HL-60/S4 treated with retinoic acid at 250 ng/mL for 4 days and 3 days (cell line): ENCODE measurements around the gene TERB1.

Experiments used
- in situ Hi-C: fragments of 300-500 bp; cut with MboI; formaldehyde crosslinking; loops from 2 replicates; pipeline ENCODE4 v1.7.0; 2022; ENCODE audit warnings: low sequenced_read_pairs

The TERB1 gene, protein sequence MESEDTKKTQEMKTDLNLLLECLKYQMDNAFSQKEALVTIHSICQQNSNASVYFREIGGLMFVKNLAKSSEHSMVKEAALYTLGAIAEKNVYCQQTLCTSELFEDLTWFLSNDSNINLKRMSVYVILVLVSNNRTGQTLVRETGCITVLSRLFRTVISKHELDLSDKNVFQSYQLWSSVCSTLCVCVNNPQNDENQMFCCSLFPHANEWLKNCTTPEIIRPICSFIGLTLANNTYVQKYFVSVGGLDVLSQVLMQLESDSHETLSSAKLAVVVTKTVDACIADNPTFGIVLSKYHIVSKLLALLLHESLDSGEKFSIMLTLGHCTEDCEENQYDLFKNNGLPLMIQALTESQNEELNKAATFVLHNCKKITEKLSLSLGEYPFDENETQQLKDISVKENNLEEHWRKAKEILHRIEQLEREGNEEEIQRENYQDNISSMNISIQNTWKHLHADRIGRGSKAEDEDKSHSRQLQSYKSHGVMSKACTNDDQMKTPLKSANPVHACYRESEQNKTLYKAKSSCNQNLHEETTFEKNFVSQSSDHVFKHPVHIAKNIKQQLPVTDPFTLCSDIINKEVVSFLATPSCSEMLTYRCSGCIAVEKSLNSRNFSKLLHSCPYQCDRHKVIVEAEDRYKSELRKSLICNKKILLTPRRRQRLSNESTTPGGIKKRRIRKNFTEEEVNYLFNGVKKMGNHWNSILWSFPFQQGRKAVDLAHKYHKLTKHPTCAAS

GRCh38 chr16:66801320-66802105 lies at the start of gene TERB1:
Gene TERB1, minus strand, starts transcription at chr16:66801584. Its CDS starts 4,786 bp downstream, at chr16:66796798.
- in situ Hi-C loops: no loop called here

DNA sequence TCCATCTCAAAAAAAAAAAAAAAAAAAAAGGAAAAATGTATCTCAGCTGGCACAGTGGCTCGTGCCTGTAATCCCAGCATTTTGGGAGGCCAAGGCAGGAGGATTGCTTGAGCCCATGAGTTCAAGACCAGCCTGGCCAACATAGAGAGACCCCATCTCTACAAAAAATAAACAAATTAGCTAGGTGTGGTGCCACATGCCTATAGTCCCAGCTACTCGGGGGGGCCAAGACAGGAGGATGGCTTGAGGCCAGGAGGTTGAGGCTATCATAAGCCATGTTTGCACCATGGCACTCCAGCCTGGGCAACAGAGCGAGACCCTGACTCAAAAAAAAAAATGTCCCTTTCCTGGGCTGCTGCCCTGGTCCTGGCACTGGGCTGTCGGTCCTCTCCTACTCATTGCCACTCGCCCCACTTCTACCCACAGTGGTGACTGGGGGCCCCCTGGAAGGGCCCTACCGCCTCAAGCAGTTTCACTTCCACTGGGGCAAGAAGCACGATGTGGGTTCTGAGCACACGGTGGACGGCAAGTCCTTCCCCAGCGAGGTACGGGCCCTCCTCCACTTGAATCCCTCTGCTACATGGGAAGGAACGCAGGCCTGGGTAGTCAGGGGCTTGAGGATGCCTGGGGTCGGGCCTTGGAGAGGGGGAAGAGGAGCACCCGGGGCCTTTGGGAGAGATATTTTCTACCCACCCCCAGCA lies 48.9 kb upstream of the TERB1 start:
- in situ Hi-C loops: no loop called here

GRCh38 chr16:66849549-66849948 lies 48.2 kb upstream of the TERB1 start:
- in situ Hi-C loops: no loop called here

- in situ Hi-C loops: no loop called here
Observed at GRCh38 chr16:66849021-66849420, 47.6 kb upstream of the TERB1 start.

DNA sequence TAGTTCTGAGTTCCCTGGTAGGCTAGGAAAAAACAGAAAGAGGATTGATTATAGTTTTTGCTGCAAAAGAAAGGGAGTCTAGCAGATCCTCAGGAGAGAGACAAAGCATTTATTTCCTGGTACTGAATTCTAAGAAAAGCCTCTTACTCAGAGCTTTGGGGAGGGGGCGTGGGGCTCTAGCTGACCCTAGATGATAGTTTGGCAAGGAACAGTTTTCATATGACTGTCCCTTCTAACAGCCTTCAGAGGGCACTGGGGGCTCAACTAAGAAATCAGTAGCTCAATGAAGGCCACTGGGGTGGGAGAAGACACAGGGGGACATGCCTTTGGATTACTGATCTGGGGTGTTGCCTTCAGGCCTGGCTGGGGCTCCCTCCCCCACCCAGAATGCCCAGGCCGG lies 46.8 kb upstream of the TERB1 start:
- in situ Hi-C loops: no loop called here

DNA sequence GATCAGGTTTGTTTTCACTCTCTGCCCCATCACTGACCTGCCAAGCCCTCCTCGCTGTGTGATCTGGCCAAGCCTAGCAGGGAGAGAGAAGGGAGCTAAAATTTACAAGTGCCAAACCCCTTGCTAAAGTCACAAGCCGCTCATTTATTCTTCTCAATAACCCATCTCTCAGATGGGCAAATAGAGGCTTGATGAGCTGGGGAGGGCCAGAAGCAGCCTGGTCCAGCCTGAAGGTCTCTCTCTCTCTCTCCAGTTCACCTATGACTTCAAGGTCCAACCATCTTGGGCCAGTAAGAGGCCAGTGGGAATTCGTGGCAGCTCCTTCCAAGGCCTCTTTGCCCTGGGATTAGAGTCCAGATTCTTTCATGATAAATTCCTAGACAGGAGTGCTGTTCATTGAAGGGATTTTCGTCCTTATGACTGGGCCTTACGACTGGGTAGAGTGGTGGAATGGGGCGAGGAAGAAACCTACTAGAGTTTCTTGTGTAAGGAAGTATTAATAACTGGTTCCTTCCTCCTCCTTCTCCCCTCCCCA lies 46.2 kb upstream of the TERB1 start:
- in situ Hi-C loops: no loop called here

DNA sequence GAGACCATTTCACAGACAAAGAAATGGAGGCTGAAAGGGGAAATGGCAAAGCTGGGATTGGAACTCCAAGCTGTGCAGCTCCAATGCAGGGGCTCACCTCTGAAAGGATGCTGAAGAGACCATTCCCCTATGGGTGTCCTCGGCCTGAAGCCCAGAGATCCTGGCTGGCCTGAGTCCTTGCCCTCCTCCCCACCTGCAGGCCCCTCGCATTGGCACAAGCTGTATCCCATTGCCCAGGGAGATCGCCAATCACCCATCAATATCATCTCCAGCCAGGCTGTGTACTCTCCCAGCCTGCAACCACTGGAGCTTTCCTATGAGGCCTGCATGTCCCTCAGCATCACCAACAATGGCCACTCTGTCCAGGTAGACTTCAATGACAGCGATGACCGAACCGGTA lies 45.4 kb upstream of the TERB1 start:
- in situ Hi-C loops: no loop called here

- in situ Hi-C loops: no loop called here
Observed at GRCh38 chr16:66846266-66846665, 44.9 kb upstream of the TERB1 start.

GRCh38 chr16:66845791-66846221 lies 44.4 kb upstream of the TERB1 start:
- in situ Hi-C loops: no loop called here

DNA sequence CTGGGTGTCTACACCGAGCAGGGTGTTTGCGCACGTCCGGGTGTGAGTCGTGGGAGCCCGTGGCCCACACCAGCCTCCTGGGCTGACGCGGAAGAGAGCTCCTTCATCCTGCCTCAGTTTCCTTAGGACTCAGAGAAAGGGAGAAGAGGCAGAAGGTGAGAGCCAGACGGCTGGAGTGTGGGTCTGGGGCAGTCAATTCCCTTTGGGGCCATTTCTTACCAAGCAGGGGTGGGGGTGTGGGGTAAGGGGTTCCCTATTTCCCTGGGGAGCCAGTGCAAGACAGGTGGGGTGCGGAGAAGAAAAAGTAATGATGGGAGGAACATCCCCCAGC lies 43.7 kb upstream of the TERB1 start:
- in situ Hi-C loops: no loop called here

- in situ Hi-C loops: no loop called here
Observed at GRCh38 chr16:66844342-66845079, 43.1 kb upstream of the TERB1 start, which contains the start of gene CA7. Gene CA7, plus strand, starts transcription at chr16:66844414. Its CDS starts 74 bp downstream, at chr16:66844488.

GRCh38 chr16:66844009-66844341 lies 42.6 kb upstream of the TERB1 start:
- in situ Hi-C loops: no loop called here

GRCh38 chr16:66843191-66843590 lies 41.8 kb upstream of the TERB1 start:
- in situ Hi-C loops: no loop called here

DNA sequence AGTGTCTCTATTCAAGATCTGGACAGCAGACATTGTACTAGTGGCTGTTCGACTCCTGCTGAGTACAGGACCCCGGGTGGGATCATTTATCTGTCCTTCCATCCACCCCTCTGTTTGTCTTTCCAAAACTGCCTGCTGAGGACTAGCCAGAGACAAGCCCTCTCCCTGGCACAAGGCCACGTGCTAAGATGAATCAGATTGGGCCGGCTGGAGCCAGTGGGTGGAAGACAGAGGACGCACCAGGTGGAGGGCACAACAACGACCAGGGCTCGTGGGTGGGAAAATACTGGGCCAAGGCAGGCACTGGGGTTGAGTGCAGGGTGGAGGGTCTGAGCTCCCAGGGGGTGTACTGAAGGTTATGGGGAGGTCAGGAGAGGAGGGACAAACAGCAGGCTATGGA lies 41.4 kb upstream of the TERB1 start:
- in situ Hi-C loops: no loop called here

DNA sequence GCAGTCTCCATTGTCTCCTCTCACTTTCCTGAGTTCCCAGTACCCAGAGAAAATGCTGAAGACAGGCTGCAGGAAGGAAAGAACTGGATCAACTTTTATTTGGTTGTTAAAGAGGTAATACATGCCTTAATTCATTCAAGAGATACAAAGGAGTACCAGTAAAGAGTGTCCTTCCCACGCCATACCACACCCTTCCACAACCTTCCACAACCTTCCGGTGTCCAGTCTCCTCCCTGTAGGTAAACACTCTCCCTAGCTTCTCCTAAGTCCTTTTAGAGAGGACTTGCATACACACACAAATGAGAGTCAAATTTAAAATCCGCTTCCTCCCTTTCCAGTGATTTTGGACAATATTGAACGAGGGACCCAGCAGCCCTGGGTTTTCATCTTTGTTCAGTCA lies 40.0 kb upstream of the TERB1 start:
- in situ Hi-C loops: no loop called here

DNA sequence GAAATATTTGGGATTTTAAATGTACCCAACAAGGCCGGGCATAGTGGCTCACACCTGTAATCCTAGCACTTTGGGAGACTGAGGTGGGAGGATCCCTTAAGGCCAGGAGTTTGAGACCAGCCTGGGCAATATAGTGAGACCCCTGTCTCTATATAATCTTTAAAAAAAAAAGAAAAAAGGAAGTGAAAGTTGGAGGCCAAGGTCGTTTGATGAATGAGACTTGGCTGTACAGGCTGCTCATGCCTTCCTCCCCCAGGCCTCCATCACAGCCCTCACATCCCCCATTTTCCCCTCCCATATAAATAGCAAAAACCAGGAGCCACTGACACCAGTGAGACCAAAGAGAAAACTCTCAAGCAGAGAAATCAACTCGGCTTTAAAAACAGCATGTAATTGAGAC lies 39.5 kb upstream of the TERB1 start:
- in situ Hi-C loops: no loop called here

DNA sequence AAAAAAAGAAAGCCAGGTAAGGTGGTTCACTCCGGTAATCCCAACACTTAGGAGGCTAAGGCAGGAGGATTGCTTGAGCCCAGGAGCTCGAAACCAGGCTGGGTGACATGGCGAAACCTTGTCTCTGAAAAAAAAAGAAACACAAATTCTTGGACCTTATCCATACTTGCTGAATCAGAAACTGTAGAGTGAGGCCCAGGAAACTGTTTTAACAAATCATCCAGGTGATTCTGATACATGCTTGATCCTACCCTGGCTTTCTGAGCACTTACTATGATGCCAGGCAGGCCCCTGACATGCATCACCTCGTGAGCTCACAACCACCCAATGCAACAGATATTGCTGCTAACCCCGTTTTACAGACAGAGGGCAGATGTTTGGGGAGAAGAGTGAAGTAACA lies 33.4 kb upstream of the TERB1 start:
- in situ Hi-C loops: no loop called here

DNA sequence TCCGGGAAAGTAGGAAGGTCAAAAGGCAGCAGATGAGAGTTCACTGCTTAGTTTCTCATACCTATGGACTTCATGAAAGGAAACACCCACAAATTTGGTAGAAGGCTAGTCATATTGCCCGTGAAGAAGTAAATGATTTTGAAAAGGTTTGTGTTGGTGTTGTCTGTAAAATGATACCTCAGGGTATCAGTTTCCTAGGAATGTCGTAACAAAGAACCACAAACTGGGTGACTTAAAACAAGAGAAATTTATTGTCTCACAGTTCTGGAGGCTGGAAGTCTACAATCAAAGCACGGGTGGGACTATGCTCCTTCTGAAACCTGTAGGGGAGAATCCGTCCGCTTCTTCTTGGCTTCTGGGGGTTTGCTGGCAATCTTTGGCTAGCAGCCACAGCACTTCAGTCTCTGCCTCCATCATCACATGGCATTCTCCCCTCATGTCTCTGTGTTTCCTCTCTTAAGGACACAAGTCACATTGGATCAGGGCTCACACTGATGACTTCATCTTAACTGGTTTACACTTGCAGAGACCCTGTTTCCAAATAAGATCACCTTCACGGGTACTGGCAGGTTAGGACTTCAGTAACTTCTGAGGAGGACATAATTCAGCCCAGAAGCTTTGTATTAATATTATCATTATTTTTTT lies 31.4 kb upstream of the TERB1 start:
- in situ Hi-C loops: no loop called here

- in situ Hi-C loops: no loop called here
Observed at GRCh38 chr16:66832190-66832589, 30.8 kb upstream of the TERB1 start.
